Caco-2 (cell line): ENCODE results near the gene RRP12. TPM values are rescaled to one million over a fixed set of nuclear protein-coding genes. Genes with fewer than 3 reads are reported as not detected.
A peak's percentile ranks its signal among the peaks of the same experiment; 100 is the strongest.

Experiments used
- BruUV-seq: library from RNA; stranded (reverse); fragments of 400-500 nt; replicated peaks from 2 replicates; lab custom pipeline; 2021; lab: Mats Ljungman, UMichigan
- CTCF ChIA-PET: fragments of 300-600 bp; sonication (Branson Sonifier 250); formaldehyde crosslinking; loops from one replicate; lab custom pipeline; 2022; ENCODE audit warnings: antibody characterized with exemption; lab: Charles Lee
- POLR2A ChIA-PET: fragments of 300-600 bp; sonication (Branson Sonifier 250); formaldehyde crosslinking; loops from one replicate; lab custom pipeline; 2022; ENCODE audit warnings: antibody characterized with exemption; lab: Charles Lee
- DNase-seq, 2 experiments: peaks; one replicate each; pipeline versions ENCODE4 v3.0.0 to v3.0.0-alpha.2; 2020 to 2022
- H3K27me3 ChIP-seq: replicated peaks from 2 replicates; pipeline ENCODE4 v1.6.0; 2011; ENCODE audit warnings: low read length; ENCODE audit not compliant: control insufficient read depth, insufficient read depth
- H3K36me3 ChIP-seq: 2 replicates; pipeline ENCODE4 v1.5.1; 2011; ENCODE audit warnings: low read length; ENCODE audit not compliant: control insufficient read depth, insufficient read depth
- H3K4me1 ChIP-seq: fragments of 250-450 bp; sonication (Bioruptor Pico); 2 replicates; pipeline ENCODE4 v1.5.1; 2020; ENCODE audit warnings: mild to moderate bottlenecking
- H3K4me3 ChIP-seq: 2 replicates; pipeline ENCODE4 v1.5.1; 2011; ENCODE audit warnings: low read depth, mild to moderate bottlenecking, control low read depth, low read length
- H3K9me3 ChIP-seq: fragments of 250-450 bp; sonication (Bioruptor Pico); 2 replicates; pipeline ENCODE4 v1.5.1; 2020; ENCODE audit warnings: mild to moderate bottlenecking, moderate library complexity
- H3K27ac Mint-ChIP-seq: one replicate; pipeline ENCODE4 v1.8.0; 2022; ENCODE audit warnings: mixed read lengths; ENCODE audit not compliant: unreplicated experiment
- H3K27me3 Mint-ChIP-seq: one replicate; pipeline ENCODE4 v1.8.0; 2022; ENCODE audit warnings: mixed read lengths; ENCODE audit not compliant: insufficient read depth, unreplicated experiment
- H3K36me3 Mint-ChIP-seq: one replicate; pipeline ENCODE4 v1.8.0; 2022; ENCODE audit warnings: mild to moderate bottlenecking, mixed read lengths; ENCODE audit not compliant: insufficient read depth, unreplicated experiment
- H3K4me1 Mint-ChIP-seq: one replicate; pipeline ENCODE4 v1.8.0; 2022; ENCODE audit warnings: low read depth, mixed read lengths; ENCODE audit not compliant: unreplicated experiment
- H3K4me3 Mint-ChIP-seq: one replicate; pipeline ENCODE4 v1.8.0; 2022; ENCODE audit warnings: mild to moderate bottlenecking, moderate library complexity, mixed read lengths; ENCODE audit not compliant: unreplicated experiment
- H3K9me3 Mint-ChIP-seq: one replicate; pipeline ENCODE4 v1.8.0; 2022; ENCODE audit warnings: mixed read lengths; ENCODE audit not compliant: unreplicated experiment
- intact Hi-C: fragments of 100-400 bp; cut with micrococcal nuclease; formaldehyde crosslinking; loops from one replicate; pipeline ENCODE4 v1.10.0; 2022; ENCODE audit not compliant: unreplicated experiment
- total RNA-seq: library from RNA; stranded (reverse); gene quantifications from 2 replicates; pipeline ENCODE4 v1.2.3, GENCODE V29; 2022
- TF ChIP-seq, protein P1 (sequence below), 2 experiments: fragments of 200-600 bp in 1 of 2; IDR thresholded peaks; 1 replicate in 1 of 2; 2 replicates in 1 of 2; pipeline versions ENCODE4 v1.5.1 to v1.8.0; 2011 to 2022; ENCODE audit warnings: antibody characterized with exemption in 1 of 2, control low read depth in 1 of 2, inconsistent platforms in 1 of 2, low read depth in 1 of 2, low read length in 1 of 2, mild to moderate bottlenecking in 1 of 2, moderate library complexity in 1 of 2; ENCODE audit not compliant: insufficient read depth in 1 of 2, severe bottlenecking in 1 of 2, unreplicated experiment in 1 of 2

RRP12 gene
- total RNA-seq, 1 experiment from 2014 or later = 69.3 TPM

DNA sequence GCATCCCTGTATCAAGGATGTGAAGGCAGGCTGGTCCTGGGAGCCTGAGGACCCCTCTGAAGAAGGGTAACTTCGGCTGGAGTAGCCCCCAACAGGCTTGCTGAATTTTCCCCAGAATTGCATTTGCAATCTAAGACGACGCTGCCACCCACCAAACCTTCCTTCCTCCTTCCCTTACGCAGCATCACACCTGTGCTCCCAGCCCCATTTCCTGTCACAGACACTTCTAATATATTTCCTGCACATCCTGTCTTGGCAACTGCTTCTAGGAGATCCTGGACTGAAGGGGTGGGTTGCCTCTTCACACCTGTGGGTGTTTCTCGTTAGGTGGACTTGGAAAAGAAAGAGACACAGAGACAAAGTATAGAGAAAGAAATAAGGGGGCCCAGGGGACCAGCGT is 15.4 kb upstream of the RRP12 start:
- Histone ChIP-seq H3K4me3 (no peak overlapping the region), H3K4me1 (peaks cover 9% of the 10 kb centered on the region), H3K9me3 (no peaks in the 10 kb centered on the region), H3K36me3 (no peaks in the 10 kb centered on the region), H3K27me3 (no peaks in the 10 kb centered on the region)
- intact Hi-C loops = no loop called here
- TF ChIP-seq, protein P1, sequence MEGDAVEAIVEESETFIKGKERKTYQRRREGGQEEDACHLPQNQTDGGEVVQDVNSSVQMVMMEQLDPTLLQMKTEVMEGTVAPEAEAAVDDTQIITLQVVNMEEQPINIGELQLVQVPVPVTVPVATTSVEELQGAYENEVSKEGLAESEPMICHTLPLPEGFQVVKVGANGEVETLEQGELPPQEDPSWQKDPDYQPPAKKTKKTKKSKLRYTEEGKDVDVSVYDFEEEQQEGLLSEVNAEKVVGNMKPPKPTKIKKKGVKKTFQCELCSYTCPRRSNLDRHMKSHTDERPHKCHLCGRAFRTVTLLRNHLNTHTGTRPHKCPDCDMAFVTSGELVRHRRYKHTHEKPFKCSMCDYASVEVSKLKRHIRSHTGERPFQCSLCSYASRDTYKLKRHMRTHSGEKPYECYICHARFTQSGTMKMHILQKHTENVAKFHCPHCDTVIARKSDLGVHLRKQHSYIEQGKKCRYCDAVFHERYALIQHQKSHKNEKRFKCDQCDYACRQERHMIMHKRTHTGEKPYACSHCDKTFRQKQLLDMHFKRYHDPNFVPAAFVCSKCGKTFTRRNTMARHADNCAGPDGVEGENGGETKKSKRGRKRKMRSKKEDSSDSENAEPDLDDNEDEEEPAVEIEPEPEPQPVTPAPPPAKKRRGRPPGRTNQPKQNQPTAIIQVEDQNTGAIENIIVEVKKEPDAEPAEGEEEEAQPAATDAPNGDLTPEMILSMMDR (IDR thresholded peaks at IDR 0.05; ENCODE audit: insufficient read depth in 1 of 2, low read depth in 1 of 2, low read length in 1 of 2, severe bottlenecking in 1 of 2, unreplicated experiment in 1 of 2) = no peak
- Mint-ChIP-seq H3K4me3 (no peak overlapping the region), H3K4me1 (peaks cover 14% of the 10 kb centered on the region), H3K27me3 (no peaks in the 10 kb centered on the region), H3K27ac (no peak overlapping the region), H3K9me3 (no peaks in the 10 kb centered on the region), H3K36me3 (no peaks in the 10 kb centered on the region)
- ChIA-PET CTCF (no interaction called here), POLR2A (no interaction called here)
- BruUV-seq = no TSS peak
- no peak for DNase-seq

DNA sequence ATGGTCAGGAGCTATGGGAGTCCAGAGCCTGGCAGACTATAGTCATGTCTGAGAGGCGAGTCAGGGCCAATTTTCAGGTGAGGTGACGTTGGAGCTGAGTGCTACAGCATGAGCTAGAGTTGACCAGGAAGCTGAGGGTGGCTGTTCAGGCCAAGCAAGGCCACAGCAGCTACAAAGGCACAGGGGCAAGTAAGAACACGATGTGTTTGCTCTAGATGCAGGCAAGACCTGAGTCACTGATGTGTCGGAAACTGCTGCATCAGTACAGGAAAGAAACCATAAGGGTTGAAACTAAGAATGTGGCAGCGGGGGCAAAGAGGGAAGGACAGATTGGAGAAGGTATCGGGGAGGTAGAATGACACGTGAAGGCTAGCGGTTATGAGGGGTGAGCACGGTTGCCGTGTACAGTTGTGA is 11.8 kb upstream of the RRP12 start:
- Mint-ChIP-seq H3K4me3 (no peak overlapping the region), H3K27ac (no peak overlapping the region), H3K4me1 (peaks cover 14% of the 10 kb centered on the region), H3K27me3 (no peaks in the 10 kb centered on the region), H3K36me3 (peaks cover 5% of the 10 kb centered on the region), H3K9me3 (no peaks in the 10 kb centered on the region)
- Histone ChIP-seq H3K4me1 (peaks cover 12% of the 10 kb centered on the region), H3K9me3 (no peaks in the 10 kb centered on the region), H3K27me3 (no peaks in the 10 kb centered on the region), H3K4me3 (no peak overlapping the region), H3K36me3 (no peaks in the 10 kb centered on the region)
- no TSS peak for BruUV-seq
- TF ChIP-seq, protein P1 (IDR thresholded peaks at IDR 0.05; ENCODE audit: insufficient read depth in 1 of 2, low read depth in 1 of 2, low read length in 1 of 2, severe bottlenecking in 1 of 2, unreplicated experiment in 1 of 2) = no peak
- intact Hi-C loops = no loop called here
- ChIA-PET CTCF (interaction anchor here (1.2 kb wide), 1 partner anchor 12 kb away, joined by 3 read pairs; the partner anchor contains the start of gene RRP12), POLR2A (no interaction called here)
- DNase-seq = no peak

DNA sequence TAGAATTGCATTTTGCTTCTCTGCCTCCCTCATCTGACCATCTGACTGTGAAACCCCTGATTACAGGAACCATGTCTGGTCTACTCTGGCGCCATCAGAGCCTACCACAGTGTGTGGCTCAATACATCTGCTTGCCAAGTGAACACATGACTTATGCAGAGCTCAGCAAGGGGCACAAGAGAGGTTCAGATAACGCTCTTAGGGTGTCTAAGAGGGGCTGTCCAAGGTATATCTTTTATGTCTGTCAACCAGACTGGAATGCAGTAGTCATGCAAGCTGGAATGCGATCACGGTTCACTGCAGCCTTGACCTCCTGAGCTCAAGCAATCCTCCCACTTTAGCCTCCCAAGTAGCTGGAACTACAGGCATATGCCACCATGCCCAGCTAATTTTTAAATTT is 10.3 kb upstream of the RRP12 start:
- Mint-ChIP-seq H3K36me3 (peaks cover 10% of the 10 kb centered on the region), H3K27me3 (no peaks in the 10 kb centered on the region), H3K27ac (no peak overlapping the region), H3K9me3 (no peaks in the 10 kb centered on the region), H3K4me1 (peaks cover 7% of the 10 kb centered on the region), H3K4me3 (no peak overlapping the region)
- Histone ChIP-seq H3K9me3 (no peaks in the 10 kb centered on the region), H3K36me3 (no peaks in the 10 kb centered on the region), H3K4me3 (no peak overlapping the region), H3K4me1 (peaks cover 10% of the 10 kb centered on the region), H3K27me3 (no peaks in the 10 kb centered on the region)
- TF ChIP-seq, protein P1 (IDR thresholded peaks at IDR 0.05; ENCODE audit: insufficient read depth in 1 of 2, low read depth in 1 of 2, low read length in 1 of 2, severe bottlenecking in 1 of 2, unreplicated experiment in 1 of 2) = no peak
- POLR2A ChIA-PET = no interaction called here
- intact Hi-C loops = no loop called here
- no TSS peak for BruUV-seq
- peak; percentile 41 to 58 for DNase-seq
- CTCF ChIA-PET = interaction anchor here (1.1 kb wide), 1 partner anchor 10 kb away, joined by 6 read pairs; the partner anchor contains the start of gene RRP12
